ENCODE results near the gene IDE. TPM values are rescaled to one million over a fixed set of nuclear protein-coding genes. Genes with fewer than 3 reads are reported as not detected.
A peak's percentile ranks its signal among the peaks of the same experiment; 100 is the strongest.

The IDE gene
- total and polyA plus RNA-seq, 4 experiments from 2014 or later, result 19.5 to 40.2 (median 29.2) TPM

DNA sequence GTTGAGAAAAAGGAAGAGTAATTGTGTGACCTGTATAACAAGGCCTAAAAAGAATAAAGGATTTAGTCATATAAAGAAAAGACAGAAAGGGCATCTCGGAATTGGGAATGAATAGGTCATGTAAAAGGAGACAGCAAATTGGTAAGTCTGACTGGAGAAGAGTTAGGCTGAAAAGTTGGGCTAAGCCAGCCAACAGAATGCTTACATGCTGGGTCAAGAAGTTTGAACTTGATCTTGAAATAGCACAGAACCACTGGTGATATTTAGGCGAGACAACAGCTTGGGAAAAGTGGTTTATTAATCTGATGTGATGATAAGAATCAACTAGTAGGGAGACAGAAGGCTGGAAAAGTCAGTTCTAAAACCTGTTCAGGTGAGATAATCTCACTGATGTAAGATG, 4.8 kb downstream of the IDE start:
- peak overlapping the region in 6 of 7 donors; percentile 2 to 69 (median 39) for H3K27ac Mint-ChIP-seq

DNA sequence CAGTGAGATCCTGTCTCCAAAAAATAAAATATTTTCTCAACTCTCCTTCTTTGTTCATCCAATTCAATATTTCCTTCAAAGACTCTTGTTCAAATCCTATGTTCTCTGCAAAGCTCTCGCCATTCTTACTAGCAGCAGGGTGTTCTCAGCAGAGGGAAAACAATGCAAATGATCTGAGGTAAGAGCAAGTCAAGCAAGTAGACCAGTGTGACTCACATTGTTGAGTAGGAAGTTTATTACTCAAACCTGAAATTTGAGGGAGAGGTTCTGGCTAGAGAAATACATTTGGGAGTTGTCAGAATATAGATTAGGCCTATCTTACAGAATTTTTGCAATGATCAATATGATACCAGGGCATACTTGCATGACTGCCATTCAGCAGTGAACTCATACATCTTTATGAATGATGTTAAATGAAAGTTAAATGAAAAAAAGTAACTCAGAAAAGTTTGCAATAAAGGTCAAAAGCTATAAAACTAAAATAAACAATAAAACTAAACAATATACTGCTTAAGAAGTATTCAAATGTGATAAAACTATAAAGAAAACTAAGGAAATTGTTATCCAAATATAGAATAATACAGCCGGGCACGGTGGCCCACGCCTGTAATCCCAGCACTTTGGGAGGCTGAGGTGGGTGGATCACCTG, 5.8 kb downstream of the IDE start:
- no peaks in the 10 kb centered on the region for H3K27me3 Mint-ChIP-seq
- intact Hi-C loops (cut with micrococcal nuclease), result no loop called here
- H3K27ac ChIP-seq (ENCODE audit: low read depth, low read length), result no peak overlapping the region
- no peaks in the 10 kb centered on the region for H3K36me3 ChIP-seq (ENCODE audit: insufficient read depth, low read length)
- no peaks in the 10 kb centered on the region for H3K27me3 ChIP-seq (ENCODE audit: insufficient read depth, low read length)
- peak overlapping the region in 2 of 7 donors; percentile 17 to 60 for H3K27ac Mint-ChIP-seq
- peaks cover 44 to 65% (median 54%) of the 10 kb centered on the region in 4 donors for H3K4me1 Mint-ChIP-seq
- no peaks in the 10 kb centered on the region for H3K9me3 Mint-ChIP-seq
- no peaks in the 10 kb centered on the region for H3K9me3 ChIP-seq (ENCODE audit: control insufficient read depth in 1 of 2, low read length in 2 of 2)
- DNase-seq, result no peak
- H3K4me3 ChIP-seq (ENCODE audit: low read length in 2 of 2), result no peak overlapping the region
- H3K4me1 ChIP-seq (ENCODE audit: insufficient read depth, low read length), result peaks cover 30% of the 10 kb centered on the region
- H3K4me3 Mint-ChIP-seq, result no peak overlapping the region
- H3K36me3 Mint-ChIP-seq, result peaks cover 22 to 31% of the 10 kb centered on the region in 2 donors
- POLR2A ChIA-PET (ENCODE audit: partially characterized antibody), result no interaction called here
- CTCF ChIA-PET (ENCODE audit: partially characterized antibody), result interaction anchor here (0.6 to 1.3 kb wide), 3 partner anchors 27 to 50 kb away, joined by 3 read pairs; no protein-coding TSS in a partner anchor

More for the DNA sequence above, 4.8 kb downstream of the IDE start:
- intact Hi-C loops (cut with micrococcal nuclease), result no loop called here
- no peaks in the 10 kb centered on the region for H3K27me3 Mint-ChIP-seq
- DNase-seq, result no peak
- ChIA-PET POLR2A (ENCODE audit: partially characterized antibody) (no interaction called here), CTCF (ENCODE audit: partially characterized antibody) (interaction anchor here (9.8 kb wide), 1 partner anchor 51 kb away, joined by 215 read pairs; no protein-coding TSS in a partner anchor)
- Histone ChIP-seq H3K27me3 (ENCODE audit: insufficient read depth, low read length) (no peaks in the 10 kb centered on the region), H3K9me3 (ENCODE audit: control insufficient read depth in 1 of 2, low read length in 2 of 2) (no peaks in the 10 kb centered on the region), H3K27ac (ENCODE audit: low read depth, low read length) (no peak overlapping the region), H3K36me3 (ENCODE audit: insufficient read depth, low read length) (no peaks in the 10 kb centered on the region), H3K4me1 (ENCODE audit: insufficient read depth, low read length) (peaks cover 31% of the 10 kb centered on the region), H3K4me3 (ENCODE audit: low read length in 2 of 2) (no peak overlapping the region)
- no peaks in the 10 kb centered on the region for H3K9me3 Mint-ChIP-seq
- peaks cover 18 to 29% of the 10 kb centered on the region in 2 donors for H3K36me3 Mint-ChIP-seq
- H3K4me3 Mint-ChIP-seq, result peak overlapping the region in 2 of 8 donors; percentile 3 to 8
- H3K4me1 Mint-ChIP-seq, result peaks cover 41 to 63% (median 50%) of the 10 kb centered on the region in 4 donors

DNA sequence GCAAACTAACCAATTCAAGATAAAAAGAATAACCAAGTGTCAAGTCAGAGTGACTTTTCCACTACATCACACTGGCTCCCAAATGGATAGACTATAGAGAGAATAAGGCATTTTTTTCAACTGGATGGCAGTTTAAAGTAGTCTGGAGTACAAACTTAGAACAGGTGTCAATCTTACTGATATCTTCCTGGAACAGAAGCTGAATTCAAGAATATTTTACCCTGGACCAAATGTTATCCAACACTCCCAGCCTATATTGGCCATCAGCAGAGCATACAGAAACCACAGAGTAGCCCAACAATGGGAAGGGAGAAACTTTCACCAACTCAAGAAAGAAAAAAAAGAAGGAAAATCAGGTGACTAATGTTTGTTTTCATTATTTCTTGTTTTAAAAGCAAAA, 11.5 kb downstream of the IDE start:
- Histone ChIP-seq H3K4me3 (ENCODE audit: low read length in 2 of 2) (no peak overlapping the region), H3K9me3 (ENCODE audit: control insufficient read depth in 1 of 2, low read length in 2 of 2) (no peaks in the 10 kb centered on the region), H3K4me1 (ENCODE audit: insufficient read depth, low read length) (peaks cover 5% of the 10 kb centered on the region), H3K27me3 (ENCODE audit: insufficient read depth, low read length) (no peaks in the 10 kb centered on the region), H3K27ac (ENCODE audit: low read depth, low read length) (no peak overlapping the region), H3K36me3 (ENCODE audit: insufficient read depth, low read length) (no peaks in the 10 kb centered on the region)
- H3K27me3 Mint-ChIP-seq, result no peaks in the 10 kb centered on the region
- ChIA-PET POLR2A (ENCODE audit: partially characterized antibody) (interaction anchor here (0.8 to 1.3 kb wide), 2 partner anchors 9 to 12 kb away, joined by 3 read pairs; partner anchors contain the start of gene IDE), CTCF (ENCODE audit: partially characterized antibody) (interaction anchor here (1.4 to 2.1 kb wide), 2 partner anchors 10 to 11 kb away, joined by 3 to 4 read pairs; no protein-coding TSS in a partner anchor)
- H3K9me3 Mint-ChIP-seq, result peaks cover 0 to 10% (median 2%) of the 10 kb centered on the region in 8 donors
- H3K4me1 Mint-ChIP-seq, result peaks cover 26 to 33% (median 29%) of the 10 kb centered on the region in 4 donors
- H3K4me3 Mint-ChIP-seq, result no peak overlapping the region
- peak overlapping the region in 1 of 7 donors; percentile 14 for H3K27ac Mint-ChIP-seq
- intact Hi-C loops (cut with micrococcal nuclease), result no loop called here
- no peak for DNase-seq
- peaks cover 51 to 54% of the 10 kb centered on the region in 2 donors for H3K36me3 Mint-ChIP-seq

GRCh38 chr10:92559046-92559445, 14.8 kb downstream of the IDE start:
- DNase-seq, result no peak
- H3K36me3 ChIP-seq (ENCODE audit: insufficient read depth, low read length), result peaks cover 2% of the 10 kb centered on the region
- intact Hi-C loops (cut with micrococcal nuclease), result no loop called here
- Mint-ChIP-seq H3K4me1 (peaks cover 9 to 16% (median 13%) of the 10 kb centered on the region in 4 donors), H3K27ac (no peak overlapping the region), H3K4me3 (no peak overlapping the region), H3K9me3 (peaks cover 0 to 20% (median 10%) of the 10 kb centered on the region in 8 donors), H3K36me3 (peaks cover 59% of the 10 kb centered on the region in 2 donors), H3K27me3 (no peaks in the 10 kb centered on the region)
- no peaks in the 10 kb centered on the region for H3K27me3 ChIP-seq (ENCODE audit: insufficient read depth, low read length)
- no peak overlapping the region for H3K27ac ChIP-seq (ENCODE audit: low read depth, low read length)
- H3K4me1 ChIP-seq (ENCODE audit: insufficient read depth, low read length), result no peaks in the 10 kb centered on the region
- no peak overlapping the region for H3K4me3 ChIP-seq (ENCODE audit: low read length in 2 of 2)
- peaks cover 0 to 3% of the 10 kb centered on the region in 2 donors for H3K9me3 ChIP-seq (ENCODE audit: control insufficient read depth in 1 of 2, low read length in 2 of 2)
- ChIA-PET CTCF (ENCODE audit: partially characterized antibody) (no interaction called here), POLR2A (ENCODE audit: partially characterized antibody) (no interaction called here)

GRCh38 chr10:92553959-92554358, 19.9 kb downstream of the IDE start:
- ChIA-PET POLR2A (ENCODE audit: partially characterized antibody) (no interaction called here), CTCF (ENCODE audit: partially characterized antibody) (no interaction called here)
- intact Hi-C loops (cut with micrococcal nuclease), result no loop called here
- Histone ChIP-seq H3K4me3 (ENCODE audit: low read length in 2 of 2) (no peak overlapping the region), H3K4me1 (ENCODE audit: insufficient read depth, low read length) (no peaks in the 10 kb centered on the region), H3K9me3 (ENCODE audit: control insufficient read depth in 1 of 2, low read length in 2 of 2) (peaks cover 0 to 4% of the 10 kb centered on the region in 2 donors), H3K36me3 (ENCODE audit: insufficient read depth, low read length) (peaks cover 8% of the 10 kb centered on the region), H3K27me3 (ENCODE audit: insufficient read depth, low read length) (no peaks in the 10 kb centered on the region), H3K27ac (ENCODE audit: low read depth, low read length) (no peak overlapping the region)
- peaks cover 0 to 11% (median 3%) of the 10 kb centered on the region in 4 donors for H3K4me1 Mint-ChIP-seq
- peaks cover 0 to 24% (median 17%) of the 10 kb centered on the region in 8 donors for H3K9me3 Mint-ChIP-seq
- H3K27ac Mint-ChIP-seq, result no peak overlapping the region
- H3K27me3 Mint-ChIP-seq, result no peaks in the 10 kb centered on the region
- H3K4me3 Mint-ChIP-seq, result no peak overlapping the region
- peaks cover 55 to 65% of the 10 kb centered on the region in 2 donors for H3K36me3 Mint-ChIP-seq
- no peak for DNase-seq

DNA sequence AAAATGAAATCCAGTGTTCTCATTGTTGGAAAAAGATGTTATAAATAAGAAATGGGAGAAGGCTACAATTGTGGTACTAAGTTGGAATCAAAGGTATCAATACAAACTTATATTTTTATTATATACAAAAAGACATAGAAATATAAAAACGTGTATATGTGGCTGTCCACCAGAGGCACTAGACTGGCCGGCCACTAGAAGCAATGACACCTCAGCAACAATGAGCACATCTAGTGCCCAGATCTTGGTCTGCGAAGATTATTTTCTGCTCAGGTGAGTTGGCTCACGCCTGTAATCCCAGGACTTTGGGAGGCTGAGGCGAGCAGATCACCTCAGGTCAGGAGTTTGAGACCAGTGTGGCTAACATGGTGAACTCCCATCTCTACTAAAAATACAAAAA, 21.6 kb downstream of the IDE start:
- H3K27me3 Mint-ChIP-seq, result no peaks in the 10 kb centered on the region
- no peak overlapping the region for H3K27ac Mint-ChIP-seq
- Histone ChIP-seq H3K4me3 (ENCODE audit: low read length in 2 of 2) (no peak overlapping the region), H3K4me1 (ENCODE audit: insufficient read depth, low read length) (no peaks in the 10 kb centered on the region), H3K36me3 (ENCODE audit: insufficient read depth, low read length) (peaks cover 8% of the 10 kb centered on the region), H3K27me3 (ENCODE audit: insufficient read depth, low read length) (no peaks in the 10 kb centered on the region), H3K9me3 (ENCODE audit: control insufficient read depth in 1 of 2, low read length in 2 of 2) (peaks cover 0 to 4% of the 10 kb centered on the region in 2 donors), H3K27ac (ENCODE audit: low read depth, low read length) (no peak overlapping the region)
- peaks cover 0 to 24% (median 15%) of the 10 kb centered on the region in 8 donors for H3K9me3 Mint-ChIP-seq
- no peak for DNase-seq
- ChIA-PET POLR2A (ENCODE audit: partially characterized antibody) (no interaction called here), CTCF (ENCODE audit: partially characterized antibody) (no interaction called here)
- H3K4me3 Mint-ChIP-seq, result no peak overlapping the region
- intact Hi-C loops (cut with micrococcal nuclease), result no loop called here
- peaks cover 46 to 64% of the 10 kb centered on the region in 2 donors for H3K36me3 Mint-ChIP-seq
- H3K4me1 Mint-ChIP-seq, result peaks cover 0 to 11% (median 4%) of the 10 kb centered on the region in 4 donors

- H3K36me3 ChIP-seq (ENCODE audit: insufficient read depth, low read length), result peaks cover 8% of the 10 kb centered on the region
- no peaks in the 10 kb centered on the region for H3K27me3 ChIP-seq (ENCODE audit: insufficient read depth, low read length)
- Mint-ChIP-seq H3K27ac (no peak overlapping the region), H3K27me3 (no peaks in the 10 kb centered on the region), H3K4me3 (no peak overlapping the region), H3K36me3 (peaks cover 41 to 57% of the 10 kb centered on the region in 2 donors), H3K4me1 (peaks cover 3 to 14% (median 6%) of the 10 kb centered on the region in 4 donors), H3K9me3 (peaks cover 0 to 24% (median 15%) of the 10 kb centered on the region in 8 donors)
- peaks cover 0 to 4% of the 10 kb centered on the region in 2 donors for H3K9me3 ChIP-seq (ENCODE audit: control insufficient read depth in 1 of 2, low read length in 2 of 2)
- no peak for DNase-seq
- no peaks in the 10 kb centered on the region for H3K4me1 ChIP-seq (ENCODE audit: insufficient read depth, low read length)
- ChIA-PET POLR2A (ENCODE audit: partially characterized antibody) (no interaction called here), CTCF (ENCODE audit: partially characterized antibody) (interaction anchor here (1.0 kb wide), 1 partner anchor 11 kb away, joined by 3 read pairs; no protein-coding TSS in a partner anchor)
- intact Hi-C loops (cut with micrococcal nuclease), result no loop called here
- H3K27ac ChIP-seq (ENCODE audit: low read depth, low read length), result no peak overlapping the region
- no peak overlapping the region for H3K4me3 ChIP-seq (ENCODE audit: low read length in 2 of 2)
Observed at GRCh38 chr10:92550924-92551323, 23.0 kb downstream of the IDE start.

All from CD4-positive, alpha-beta memory T cell (primary cell).